H9 (cell line): Measurements from ENCODE around the gene HECTD2. TPM values are rescaled to one million over a fixed set of nuclear protein-coding genes. Genes with fewer than 3 reads are reported as not detected.

Experiments used
- DNase-seq: peaks from one replicate; pipeline ENCODE4 v3.0.0-alpha.2; 2017
- H2AFZ ChIP-seq: one replicate; pipeline ENCODE4 v1.6.1; 2013; ENCODE audit warnings: mild to moderate bottlenecking, low read length, control low read depth, moderate library complexity
- H2AK5ac ChIP-seq: 2 replicates; pipeline ENCODE4 v1.6.1; 2013; ENCODE audit warnings: low read length, control low read depth, mixed read lengths; ENCODE audit not compliant: insufficient read length
- H2BK120ac ChIP-seq: one replicate; pipeline ENCODE4 v1.6.1; 2013; ENCODE audit warnings: low read depth, mild to moderate bottlenecking, low read length, control low read depth, inconsistent platforms; ENCODE audit not compliant: poor library complexity, severe bottlenecking
- H2BK12ac ChIP-seq: 2 replicates; pipeline ENCODE4 v1.6.1; 2013; ENCODE audit warnings: low read length, control low read depth, mixed read lengths, low read depth; ENCODE audit not compliant: insufficient read length
- H2BK15ac ChIP-seq: 2 replicates; pipeline ENCODE4 v1.6.1; 2013; ENCODE audit warnings: low read depth, low read length, control low read depth
- H2BK20ac ChIP-seq: one replicate; pipeline ENCODE4 v1.6.1; 2013; ENCODE audit warnings: low read depth, mild to moderate bottlenecking, low read length, control low read depth, inconsistent platforms; ENCODE audit not compliant: poor library complexity, severe bottlenecking
- H2BK5ac ChIP-seq: 2 replicates; pipeline ENCODE4 v1.6.1; 2013; ENCODE audit warnings: low read length, control low read depth, mixed read lengths; ENCODE audit not compliant: insufficient read length
- H3K14ac ChIP-seq: 2 replicates; pipeline ENCODE4 v1.6.1; 2013; ENCODE audit warnings: low read length, control low read depth; ENCODE audit not compliant: insufficient read depth
- H3K18ac ChIP-seq: 2 replicates; pipeline ENCODE4 v1.6.1; 2013; ENCODE audit warnings: low read depth, mild to moderate bottlenecking, mixed read lengths, low read length, control low read depth; ENCODE audit not compliant: insufficient read length
- H3K23ac ChIP-seq: 2 replicates; pipeline ENCODE4 v1.6.1; 2013; ENCODE audit warnings: low read length, control low read depth, mixed read lengths, low read depth; ENCODE audit not compliant: insufficient read length
- H3K23me2 ChIP-seq: 2 replicates; pipeline ENCODE4 v1.6.1; 2013; ENCODE audit warnings: low read depth, mild to moderate bottlenecking, mixed read lengths, low read length, control low read depth; ENCODE audit not compliant: insufficient read length, poor library complexity, severe bottlenecking
- H3K27ac ChIP-seq: 2 replicates; pipeline ENCODE4 v1.5.1; 2013; ENCODE audit warnings: low read length, control low read depth, mixed read lengths, low read depth; ENCODE audit not compliant: insufficient read length
- H3K27me3 ChIP-seq: 2 replicates; pipeline ENCODE4 v1.6.1; 2013; ENCODE audit warnings: low read length, control low read depth, inconsistent platforms; ENCODE audit not compliant: insufficient read depth
- H3K4ac ChIP-seq: 2 replicates; pipeline ENCODE4 v1.6.1; 2013; ENCODE audit warnings: low read depth, mild to moderate bottlenecking, control low read depth, inconsistent platforms, low read length, moderate library complexity
- H3K4me1 ChIP-seq: 2 replicates; pipeline ENCODE4 v1.6.1; 2013; ENCODE audit warnings: low read length, control low read depth, inconsistent platforms; ENCODE audit not compliant: insufficient read depth
- H3K4me2 ChIP-seq: 2 replicates; pipeline ENCODE4 v1.6.1; 2013; ENCODE audit warnings: low read length, control low read depth, mixed read lengths; ENCODE audit not compliant: insufficient read length, insufficient read depth
- H3K56ac ChIP-seq: 2 replicates; pipeline ENCODE4 v1.6.1; 2013; ENCODE audit warnings: low read depth, mild to moderate bottlenecking, mixed read lengths, low read length, control low read depth; ENCODE audit not compliant: insufficient read length
- H3K79me1 ChIP-seq: 2 replicates; pipeline ENCODE4 v1.6.1; 2013; ENCODE audit warnings: low read depth, mild to moderate bottlenecking, moderate library complexity, low read length, control low read depth, inconsistent platforms; ENCODE audit not compliant: insufficient read depth, poor library complexity, severe bottlenecking
- H3K79me2 ChIP-seq: 2 replicates; pipeline ENCODE4 v1.6.1; 2013; ENCODE audit warnings: low read length, control low read depth, inconsistent platforms; ENCODE audit not compliant: insufficient read depth
- H3K9ac ChIP-seq: 2 replicates; pipeline ENCODE4 v1.6.1; 2013; ENCODE audit warnings: low read length, control low read depth, mixed read lengths; ENCODE audit not compliant: insufficient read length; ENCODE audit errors: extremely low read depth
- H3K9me3 ChIP-seq: one replicate; pipeline ENCODE4 v1.6.1; 2013; ENCODE audit warnings: low read depth, low read length, inconsistent platforms; ENCODE audit not compliant: control insufficient read depth
- H3T11ph ChIP-seq: one replicate; pipeline ENCODE4 v1.6.1; 2013; ENCODE audit warnings: mild to moderate bottlenecking, low read length, control low read depth, inconsistent platforms
- H4K20me1 ChIP-seq: one replicate; pipeline ENCODE4 v1.6.1; 2013; ENCODE audit not compliant: control insufficient read depth, insufficient read length, insufficient read depth
- H4K5ac ChIP-seq: 2 replicates; pipeline ENCODE4 v1.6.1; 2013; ENCODE audit warnings: low read depth, mild to moderate bottlenecking, mixed read lengths, low read length, control low read depth; ENCODE audit not compliant: insufficient read length
- H4K8ac ChIP-seq: replicated peaks from 2 replicates; pipeline ENCODE4 v1.6.1; 2013; ENCODE audit warnings: low read length, control low read depth, mixed read lengths, low read depth; ENCODE audit not compliant: insufficient read length
- H4K91ac ChIP-seq: 2 replicates; pipeline ENCODE4 v1.6.1; 2013; ENCODE audit warnings: low read depth, mild to moderate bottlenecking, moderate library complexity, mixed read lengths, low read length, control low read depth; ENCODE audit not compliant: insufficient read length
- H3K27ac Mint-ChIP-seq, 3 experiments: 2 replicates in 2 of 3; 3 replicates in 1 of 3; pipeline ENCODE4 v1.8.0; 2020 to 2021; ENCODE audit warnings: mixed read lengths in 3 of 3, mild to moderate bottlenecking in 1 of 3, moderate library complexity in 1 of 3
- H3K27me3 Mint-ChIP-seq: 2 replicates; pipeline ENCODE4 v1.8.0; 2021; ENCODE audit warnings: low read depth, mild to moderate bottlenecking, moderate library complexity, mixed read lengths
- H3K36me3 Mint-ChIP-seq, 3 experiments: 2 replicates in 2 of 3; 3 replicates in 1 of 3; pipeline ENCODE4 v1.8.0; 2020 to 2021; ENCODE audit warnings: low read depth in 3 of 3, mixed read lengths in 3 of 3; ENCODE audit not compliant: insufficient read depth in 1 of 3
- H3K4me1 Mint-ChIP-seq, 2 experiments: 2 replicates each; pipeline ENCODE4 v1.8.0; 2020; ENCODE audit warnings: mixed read lengths in 2 of 2
- H3K4me3 Mint-ChIP-seq, 2 experiments: 2 replicates in 1 of 2; 3 replicates in 1 of 2; pipeline ENCODE4 v1.8.0; 2020 to 2021; ENCODE audit warnings: mild to moderate bottlenecking in 2 of 2, mixed read lengths in 2 of 2, moderate library complexity in 1 of 2
- H3K9me3 Mint-ChIP-seq, 2 experiments: 2 replicates in 1 of 2; 3 replicates in 1 of 2; pipeline ENCODE4 v1.8.0; 2020; ENCODE audit warnings: mild to moderate bottlenecking in 2 of 2, mixed read lengths in 2 of 2, moderate library complexity in 1 of 2
- CTCF ChIP-seq: fragments of 200-600 bp; sonication (generic); conservative IDR thresholded peaks from 3 replicates; pipeline ENCODE4 v1.8.0; 2021; ENCODE audit warnings: antibody characterized with exemption, mild to moderate bottlenecking
- WGBS: extraction: QIAGEN DNeasy Blood & Tissue Kit; methylation state at CpG from one replicate; pipeline ENCODE4 v1.1.7; 2013; ENCODE audit warnings: missing lambda C conversion rate, low lambda C conversion rate, mixed read lengths; ENCODE audit not compliant: insufficient read length; ENCODE audit errors: extremely low coverage; 5-methylcytosine and 5-hydroxymethylcytosine counted together
- total RNA-seq: library from RNA; stranded (reverse); gene quantifications from 2 replicates; pipeline ENCODE4 v1.2.1, GENCODE V29; 2021

The HECTD2 gene
- total RNA-seq, 1 experiment from 2014 or later: 13.4 TPM

- H3K27me3 Mint-ChIP-seq: peaks cover 8% of the 10 kb centered on the region
- no peak overlapping the region for H3K56ac ChIP-seq
- no peaks in the 10 kb centered on the region for H3K79me2 ChIP-seq
- no peak overlapping the region for H3K27ac ChIP-seq
- H3K9me3 ChIP-seq: no peaks in the 10 kb centered on the region
- H4K20me1 ChIP-seq: no peaks in the 10 kb centered on the region
- H3K4me1 ChIP-seq: no peaks in the 10 kb centered on the region
- H3K23me2 ChIP-seq: no peaks in the 10 kb centered on the region
- H2BK120ac ChIP-seq: no peak overlapping the region
- H3K14ac ChIP-seq: no peak overlapping the region
- no peak overlapping the region for H2BK20ac ChIP-seq
- no peak overlapping the region for H2BK12ac ChIP-seq
- H4K8ac ChIP-seq: no peak overlapping the region
- no peak for DNase-seq
- no peak overlapping the region for H4K5ac ChIP-seq
- WGBS: no CpG with 5 or more reads among the region's 12 CpGs
- peaks cover 10 to 13% of the 10 kb centered on the region in 2 experiments for H3K9me3 Mint-ChIP-seq
- H3K4me2 ChIP-seq: no peak overlapping the region
- peaks cover 3 to 4% of the 10 kb centered on the region in 2 experiments for H3K4me1 Mint-ChIP-seq
- no peak overlapping the region for H3K27ac Mint-ChIP-seq
- H3K4ac ChIP-seq: no peak overlapping the region
- no peak overlapping the region for H4K91ac ChIP-seq
- no peak overlapping the region for H3K18ac ChIP-seq
- H3K27me3 ChIP-seq: no peaks in the 10 kb centered on the region
- H3K4me3 Mint-ChIP-seq: no peak overlapping the region
- 0 out of 2 replicates have a peak overlapping the region, but pooled peaks have one; percentile 65 for H2BK15ac ChIP-seq
- no peaks in the 10 kb centered on the region for H3K79me1 ChIP-seq
- TF ChIP-seq CTCF: no peak
- peaks cover 5 to 11% (median 7%) of the 10 kb centered on the region in 3 experiments for H3K36me3 Mint-ChIP-seq
- H3K23ac ChIP-seq: no peak overlapping the region
- no peak overlapping the region for H3T11ph ChIP-seq
- no peak overlapping the region for H3K9ac ChIP-seq
- no peak overlapping the region for H2AK5ac ChIP-seq
- no peak overlapping the region for H2AFZ ChIP-seq
- H2BK5ac ChIP-seq: no peak overlapping the region
Observed at GRCh38 chr10:91556691-91557566, 146.8 kb downstream of the HECTD2 start.
